HepG2 (cell line): ENCODE measurements around the gene TPM3. TPM values are rescaled to one million over a fixed set of nuclear protein-coding genes. Genes with fewer than 3 reads are reported as not detected.

ENCODE experiments used
- ATAC-seq: fragments of 200-7000 bp; cut with Tn5 transposase; 3 replicates; pipeline ENCODE4 v1.9.1; 2020; ENCODE audit warnings: mild to moderate bottlenecking, moderate library complexity
- BruUV-seq: library from RNA; stranded (reverse); fragments of 400-500 nt; replicated peaks from 2 replicates; lab custom pipeline; 2021; lab: Mats Ljungman, UMichigan
- CTCF ChIA-PET: fragments of 300-600 bp; formaldehyde crosslinking; extraction: SDS; loops from one replicate; lab custom pipeline; 2021; ENCODE audit warnings: low total read pairs, inconsistent platforms, low intra/inter-chr PET ratio; lab: Yijun Ruan, JAX
- POLR2A ChIA-PET: fragments of 350-600 bp; sonication (Branson Sonifier 250); formaldehyde crosslinking; loops from one replicate; lab custom pipeline; 2020; ENCODE audit warnings: antibody characterized with exemption, inconsistent platforms; lab: Yijun Ruan, JAX
- DNase-seq: peaks from one replicate; pipeline ENCODE4 v3.0.0-alpha.2; 2015; ENCODE audit warnings: low spot score
- FAIRE-seq: peaks from 3 replicates; lab custom pipeline; 2011; peaks lifted over from hg19 to GRCh38; lab: Jason Lieb, UNC
- H2AFZ ChIP-seq: one replicate; pipeline ENCODE4 v1.6.1; 2011; ENCODE audit warnings: low read length, inconsistent platforms
- H3K27ac ChIP-seq: fragments of 300-600 bp; 3 replicates; pipeline ENCODE4 v1.8.0; 2011; ENCODE audit warnings: mixed run types, mild to moderate bottlenecking, mixed read lengths, low read length, inconsistent platforms; ENCODE audit not compliant: insufficient read depth; ENCODE audit errors: extremely low read length
- H3K27me3 ChIP-seq, 2 experiments: fragments of 200-600 bp in 1 of 2; 2 replicates in 1 of 2; 3 replicates in 1 of 2; pipeline versions ENCODE4 v1.6.0 to v1.8.0; 2011; ENCODE audit warnings: low read length in 2 of 2, mild to moderate bottlenecking in 2 of 2, moderate library complexity in 2 of 2, inconsistent platforms in 1 of 2; ENCODE audit not compliant: insufficient read depth in 2 of 2, control insufficient read depth in 1 of 2
- H3K36me3 ChIP-seq, 2 experiments: fragments of 200-600 bp in 1 of 2; replicated peaks in 1 of 2; 2 replicates in 1 of 2; 3 replicates in 1 of 2; pipeline versions ENCODE4 v1.5.1 to v1.8.0; 2011; ENCODE audit warnings: low read length in 2 of 2, inconsistent platforms in 1 of 2; ENCODE audit not compliant: insufficient read depth in 2 of 2, control insufficient read depth in 1 of 2
- H3K4me1 ChIP-seq: 2 replicates; pipeline ENCODE4 v1.5.1; 2012; ENCODE audit warnings: low read length, inconsistent platforms; ENCODE audit not compliant: insufficient read depth
- H3K4me2 ChIP-seq: 2 replicates; pipeline ENCODE4 v1.6.0; 2011; ENCODE audit warnings: low read depth, low read length, inconsistent platforms
- H3K4me3 ChIP-seq, 3 experiments: fragments of 200-600 bp in 1 of 3; sonication (generic), shearing (Covaris generic) in 1 of 3; replicated peaks in 1 of 3; 2 replicates each; pipeline ENCODE4 v1.5.1; 2011 to 2016; ENCODE audit warnings: low read length in 3 of 3, inconsistent platforms in 2 of 3, low read depth in 2 of 3, mild to moderate bottlenecking in 2 of 3, control low read depth in 1 of 3, mixed read lengths in 1 of 3; ENCODE audit not compliant: insufficient read depth in 1 of 3
- H3K79me2 ChIP-seq: one replicate; pipeline ENCODE4 v1.6.1; 2011; ENCODE audit warnings: low read length, inconsistent platforms; ENCODE audit not compliant: insufficient read depth
- H3K9ac ChIP-seq: 2 replicates; pipeline ENCODE4 v1.6.0; 2011; ENCODE audit warnings: mild to moderate bottlenecking, low read depth, low read length, inconsistent platforms; ENCODE audit not compliant: insufficient read depth
- H3K9me3 ChIP-seq: 2 replicates; pipeline ENCODE4 v1.5.1; 2012; ENCODE audit warnings: mild to moderate bottlenecking, low read length
- H4K20me1 ChIP-seq: 2 replicates; pipeline ENCODE4 v1.6.0; 2011; ENCODE audit warnings: inconsistent platforms, mild to moderate bottlenecking, low read length, moderate library complexity; ENCODE audit not compliant: insufficient read depth
- BCL6 ChIP-seq: IDR thresholded peaks from 2 replicates; pipeline ENCODE4 v1.6.1; 2016; ENCODE audit warnings: missing genetic modification reagents, missing compliant biosample characterization
- CBFB ChIP-seq: sonication (generic); formaldehyde crosslinking; IDR thresholded peaks from 2 replicates; pipeline ENCODE4 v1.4.0; 2020; ENCODE audit warnings: missing genetic modification reagents
- HIVEP1 ChIP-seq: sonication (generic); formaldehyde crosslinking; IDR thresholded peaks from 2 replicates; pipeline ENCODE4 v1.4.0; 2020; ENCODE audit warnings: mild to moderate bottlenecking, missing genetic modification reagents
- LCORL ChIP-seq, 2 experiments: fragments of 450-650 bp in 1 of 2; sonication (generic) in 1 of 2; formaldehyde crosslinking in 1 of 2; IDR thresholded peaks; 2 replicates each; pipeline versions ENCODE4 v1.5.0 to v1.6.1; 2017 to 2020; ENCODE audit warnings: antibody characterized with exemption in 1 of 2, missing genetic modification reagents in 1 of 2
- NBN ChIP-seq: fragments of 450-650 bp; conservative IDR thresholded peaks from 2 replicates; pipeline ENCODE4 v1.6.1; 2017
- NR3C1 ChIP-seq: sonication (generic); formaldehyde crosslinking; IDR thresholded peaks from 2 replicates; pipeline ENCODE4 v1.4.0; 2020; ENCODE audit warnings: missing genetic modification reagents
- SAP130 ChIP-seq: IDR thresholded peaks from 2 replicates; pipeline ENCODE4 v1.6.1; 2016; ENCODE audit warnings: low read depth
- SRY ChIP-seq: sonication (generic); formaldehyde crosslinking; IDR thresholded peaks from 2 replicates; pipeline ENCODE4 v1.8.0; 2022; ENCODE audit warnings: mild to moderate bottlenecking, missing genetic modification reagents
- TOE1 ChIP-seq: sonication (generic); formaldehyde crosslinking; IDR thresholded peaks from 2 replicates; pipeline ENCODE4 v1.4.0; 2020; ENCODE audit warnings: mild to moderate bottlenecking, missing genetic modification reagents
- YY1 ChIP-seq: IDR thresholded peaks from 2 replicates; pipeline ENCODE4 v1.6.1; 2011; ENCODE audit warnings: low read length, low read depth, moderate library complexity, mild to moderate bottlenecking; ENCODE audit not compliant: insufficient read depth, insufficient replicate concordance
- ZNF143 ChIP-seq: sonication (generic); formaldehyde crosslinking; IDR thresholded peaks from 2 replicates; pipeline ENCODE4 v1.4.0; 2020; ENCODE audit warnings: missing genetic modification reagents
- ZNF562 ChIP-seq: sonication (generic); formaldehyde crosslinking; IDR thresholded peaks from 2 replicates; pipeline ENCODE4 v1.8.0; 2022; ENCODE audit warnings: missing genetic modification reagents, borderline replicate concordance
- ZNF660 ChIP-seq: sonication (generic); formaldehyde crosslinking; IDR thresholded peaks from 2 replicates; pipeline ENCODE4 v1.5.1; 2020; ENCODE audit warnings: mild to moderate bottlenecking, low read depth, missing genetic modification reagents, borderline replicate concordance
- ZNF678 ChIP-seq: sonication (generic); formaldehyde crosslinking; IDR thresholded peaks from 2 replicates; pipeline ENCODE4 v1.4.0; 2020; ENCODE audit warnings: mild to moderate bottlenecking, missing genetic modification reagents
- WGBS: methylation state at CpG from one replicate; pipeline ENCODE4 v1.1.6; 2017; ENCODE audit warnings: low lambda C conversion rate; 5-methylcytosine and 5-hydroxymethylcytosine counted together
- in situ Hi-C: cut with HindIII; loops from 2 replicates; pipeline ENCODE4 v1.10.0; 2017; ENCODE audit warnings: low pct_unique_long_range_greater_than_20kb; ENCODE audit not compliant: extremely low pct_ligation_motif_present
- intact Hi-C: fragments of 100-400 bp; cut with micrococcal nuclease; formaldehyde crosslinking; loops from one replicate; pipeline ENCODE4 v1.10.0; 2022; ENCODE audit not compliant: unreplicated experiment
- polyA plus RNA-seq, 8 experiments: library from polyadenylated mRNA; depleted of rRNA in 3 of 8; stranded (reverse) in 7 of 8; unstranded in 1 of 8; fragments of >200 nt; fragmentation: Illumina TruSeq in 4 of 8; extraction: Trizol in 4 of 8; gene quantifications; 2 replicates each; pipeline versions ENCODE4 v1.2.1 to v1.2.3, GENCODE V29; 2011 to 2016; ENCODE audit warnings: low read depth in 4 of 8, missing spikeins in 1 of 8, mixed read lengths in 1 of 8; ENCODE audit not compliant: insufficient read depth in 1 of 8
- total RNA-seq, 5 experiments: library from RNA; depleted of rRNA; stranded (reverse); fragments of >200 nt; fragmentation: Illumina TruSeq; extraction: Trizol; gene quantifications; 2 replicates each; pipeline ENCODE4 v1.2.3, GENCODE V29; 2016; ENCODE audit warnings: low read depth in 1 of 5
- TF ChIP-seq, protein P1 (sequence below): sonication (generic); formaldehyde crosslinking; IDR thresholded peaks from 2 replicates; pipeline ENCODE4 v1.4.0; 2020; ENCODE audit warnings: mild to moderate bottlenecking, low read depth, missing genetic modification reagents
- TF ChIP-seq, protein P2 (sequence below): IDR thresholded peaks from 2 replicates; pipeline ENCODE4 v1.6.1; 2012; ENCODE audit warnings: inconsistent platforms
- TF ChIP-seq, protein P3 (sequence below): sonication (generic); formaldehyde crosslinking; conservative IDR thresholded peaks from 2 replicates; pipeline ENCODE4 v1.4.0; 2020; ENCODE audit warnings: missing genetic modification reagents
- TF ChIP-seq, protein P4 (sequence below): sonication (generic); formaldehyde crosslinking; IDR thresholded peaks from 2 replicates; pipeline ENCODE4 v1.8.0; 2022; ENCODE audit warnings: low read depth, missing genetic modification reagents

The TPM3 gene
- total and polyA plus RNA-seq, 2 of the 13 experiments (the other 11 are each of a cell fraction or from before 2014, with no cell fraction given) = 160 to 307 TPM

DNA sequence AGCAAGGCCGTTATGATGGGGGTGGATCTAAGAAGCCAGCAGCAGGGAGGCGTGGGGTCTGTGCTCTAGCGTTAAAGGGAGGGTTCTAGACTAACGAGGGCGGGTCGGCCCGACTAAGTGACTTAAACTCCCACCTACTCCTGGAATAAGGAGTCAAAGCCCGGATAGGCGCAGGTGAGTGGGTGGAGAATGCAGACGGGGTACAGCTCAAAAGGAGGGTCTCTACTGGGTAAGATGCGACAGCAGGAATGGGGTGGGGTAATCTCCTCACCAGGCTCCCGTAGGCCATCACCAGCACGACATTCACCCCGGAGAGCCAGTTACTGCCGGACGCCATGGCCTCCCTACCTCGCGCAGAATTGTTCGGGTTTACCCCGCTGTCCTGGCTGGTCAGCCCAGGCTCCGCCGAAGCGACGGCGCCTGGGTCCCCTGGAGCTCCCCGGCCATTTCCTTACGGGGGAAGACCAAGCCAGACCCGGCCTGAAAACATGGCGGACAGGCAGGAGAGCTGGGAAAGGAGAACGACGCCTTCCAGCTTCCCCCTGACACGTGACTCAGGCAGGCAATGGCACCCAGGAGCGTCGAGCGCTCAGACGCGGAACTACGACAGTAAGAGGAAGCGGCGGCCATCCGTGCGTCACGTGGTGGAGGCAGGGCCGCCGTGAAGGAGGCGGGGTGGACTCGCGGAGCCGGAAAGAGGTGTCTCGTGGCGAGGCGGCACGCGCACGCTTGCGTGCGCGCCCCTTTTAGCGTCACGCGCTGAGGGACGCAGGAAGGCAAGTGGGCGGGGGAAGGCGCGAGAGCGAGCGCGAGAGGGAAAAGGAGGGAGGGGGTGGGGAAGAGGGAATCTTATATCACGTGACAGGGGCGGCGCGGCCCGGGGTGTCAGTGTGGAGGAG lies 28.4 kb upstream of the TPM3 start, which contains the start of gene UBAP2L (continued):
- TF ChIP-seq, protein P1, sequence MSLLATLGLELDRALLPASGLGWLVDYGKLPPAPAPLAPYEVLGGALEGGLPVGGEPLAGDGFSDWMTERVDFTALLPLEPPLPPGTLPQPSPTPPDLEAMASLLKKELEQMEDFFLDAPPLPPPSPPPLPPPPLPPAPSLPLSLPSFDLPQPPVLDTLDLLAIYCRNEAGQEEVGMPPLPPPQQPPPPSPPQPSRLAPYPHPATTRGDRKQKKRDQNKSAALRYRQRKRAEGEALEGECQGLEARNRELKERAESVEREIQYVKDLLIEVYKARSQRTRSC (CRISPR knock-in tag) = peak; percentile 62; the same call in 1 of the 2 replicates
- TF ChIP-seq ZNF660 = no peak

DNA sequence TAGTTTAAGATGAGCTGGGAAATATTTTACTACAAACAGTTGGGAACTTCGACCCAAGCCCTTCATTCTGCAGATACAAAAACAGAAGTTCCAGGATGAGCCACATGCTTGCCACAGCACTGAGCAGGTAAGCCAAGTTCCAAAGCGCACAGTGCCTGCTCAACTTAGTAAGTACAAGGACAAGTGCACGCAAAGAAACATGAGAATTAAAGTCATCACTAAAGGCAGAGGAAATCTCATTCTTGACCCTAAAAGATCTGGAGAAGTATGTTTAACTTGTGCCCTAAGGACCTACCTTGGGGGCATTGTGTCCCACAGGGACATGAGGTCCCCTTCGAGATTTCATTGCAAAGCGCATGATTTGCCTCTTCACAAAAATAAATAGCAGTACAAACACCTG lies 27.6 kb upstream of the TPM3 start:
- Histone ChIP-seq H3K4me3 (peak overlapping the region; percentile 87 to 99 (median 90)), H3K79me2 (peaks cover 73% of the 10 kb centered on the region), H3K27me3 (no peaks in the 10 kb centered on the region; a peak in 1 of 5 replicates), H3K4me2 (peak overlapping the region; percentile 89), H3K36me3 (peaks cover 2 to 19% of the 10 kb centered on the region in 2 experiments; a peak in 4 of 5 replicates), H4K20me1 (peaks cover 21% of the 10 kb centered on the region), H3K27ac (peak overlapping the region; percentile 100), H3K4me1 (peaks cover 79% of the 10 kb centered on the region), H3K9ac (peak overlapping the region; percentile 100), H3K9me3 (no peaks in the 10 kb centered on the region), H2AFZ (no peak overlapping the region)
- DNase-seq = peak; percentile 54
- WGBS = 3% methylated on average over 5 of the region's 5 CpGs
- intact Hi-C loops (no loop called here), in situ Hi-C loops (no loop called here)
- no TSS peak for BruUV-seq
- ChIA-PET CTCF (no interaction called here), POLR2A (interaction anchor here (0.9 to 3.0 kb wide), 13 partner anchors 10 to 754 kb away, joined by 3 to 29 read pairs (median 7); partner anchors contain the start of genes CREB3L4, HAX1 and RPS27)
- peak; percentile 26 for FAIRE-seq
- ATAC-seq = peak; percentile 29
- TF ChIP-seq TOE1 (CRISPR knock-in tag) (no peak), SRY (CRISPR knock-in tag) (no peak), NBN (no peak), LCORL (IDR thresholded peaks at IDR 0.05) (no peak), LCORL (CRISPR knock-in tag; IDR thresholded peaks at IDR 0.05) (peak; percentile 27; the same call in 1 of the 2 replicates), ZNF143 (CRISPR knock-in tag) (no peak), YY1 (no peak), HIVEP1 (CRISPR knock-in tag) (no peak), BCL6 (CRISPR knock-in tag) (no peak), SAP130 (CRISPR knock-in tag) (peak; percentile 31; the same call in 1 of the 2 replicates), CBFB (CRISPR knock-in tag) (no peak), ZNF562 (no peak), ZNF678 (no peak), NR3C1 (no peak)
- TF ChIP-seq, protein P2, sequence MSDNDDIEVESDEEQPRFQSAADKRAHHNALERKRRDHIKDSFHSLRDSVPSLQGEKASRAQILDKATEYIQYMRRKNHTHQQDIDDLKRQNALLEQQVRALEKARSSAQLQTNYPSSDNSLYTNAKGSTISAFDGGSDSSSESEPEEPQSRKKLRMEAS = peak; percentile 76
- TF ChIP-seq, protein P3, sequence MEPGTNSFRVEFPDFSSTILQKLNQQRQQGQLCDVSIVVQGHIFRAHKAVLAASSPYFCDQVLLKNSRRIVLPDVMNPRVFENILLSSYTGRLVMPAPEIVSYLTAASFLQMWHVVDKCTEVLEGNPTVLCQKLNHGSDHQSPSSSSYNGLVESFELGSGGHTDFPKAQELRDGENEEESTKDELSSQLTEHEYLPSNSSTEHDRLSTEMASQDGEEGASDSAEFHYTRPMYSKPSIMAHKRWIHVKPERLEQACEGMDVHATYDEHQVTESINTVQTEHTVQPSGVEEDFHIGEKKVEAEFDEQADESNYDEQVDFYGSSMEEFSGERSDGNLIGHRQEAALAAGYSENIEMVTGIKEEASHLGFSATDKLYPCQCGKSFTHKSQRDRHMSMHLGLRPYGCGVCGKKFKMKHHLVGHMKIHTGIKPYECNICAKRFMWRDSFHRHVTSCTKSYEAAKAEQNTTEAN (CRISPR knock-in tag) = no peak
- TF ChIP-seq, protein P4, sequence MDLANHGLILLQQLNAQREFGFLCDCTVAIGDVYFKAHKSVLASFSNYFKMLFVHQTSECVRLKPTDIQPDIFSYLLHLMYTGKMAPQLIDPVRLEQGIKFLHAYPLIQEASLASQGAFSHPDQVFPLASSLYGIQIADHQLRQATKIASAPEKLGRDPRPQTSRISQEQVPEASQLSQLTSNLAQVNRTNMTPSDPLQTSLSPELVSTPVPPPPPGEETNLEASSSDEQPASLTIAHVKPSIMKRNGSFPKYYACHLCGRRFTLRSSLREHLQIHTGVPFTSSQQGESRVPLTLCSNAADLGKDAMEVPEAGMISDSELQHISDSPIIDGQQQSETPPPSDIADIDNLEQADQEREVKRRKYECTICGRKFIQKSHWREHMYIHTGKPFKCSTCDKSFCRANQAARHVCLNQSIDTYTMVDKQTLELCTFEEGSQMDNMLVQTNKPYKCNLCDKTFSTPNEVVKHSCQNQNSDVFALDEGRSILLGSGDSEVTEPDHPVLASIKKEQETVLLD (CRISPR knock-in tag) = no peak
